Measurements from ENCODE around the gene CANT1.

CANT1 gene

GRCh38 chr17:78960928-78961327 is 48.6 kb downstream of the CANT1 start:
- no peak for TF ChIP-seq ZFX (IDR thresholded peaks at IDR 0.05)
- H3K27ac ChIP-seq: no peak overlapping the region

DNA sequence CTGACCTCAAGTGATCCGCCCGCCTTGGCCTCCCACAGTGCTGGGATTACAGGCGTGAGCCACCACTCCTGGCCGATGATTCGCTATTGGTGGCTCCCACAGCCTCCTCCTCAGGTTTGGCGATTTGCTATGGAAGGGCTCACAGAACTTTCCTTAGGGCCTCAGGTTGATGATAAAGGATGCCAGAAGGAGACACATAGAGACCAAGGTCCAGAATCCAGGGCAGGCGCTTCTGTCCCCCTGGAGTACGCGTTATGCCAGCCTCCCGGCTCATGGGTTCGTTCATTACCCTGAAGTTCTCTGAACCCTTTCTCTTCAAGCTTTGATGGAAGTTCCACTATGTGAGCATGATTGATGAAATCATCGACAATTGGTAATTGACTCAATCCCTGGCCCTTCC is 49.8 kb downstream of the CANT1 start:
- no peak for TF ChIP-seq ZFX (IDR thresholded peaks at IDR 0.05)
- TF ChIP-seq, protein P1, sequence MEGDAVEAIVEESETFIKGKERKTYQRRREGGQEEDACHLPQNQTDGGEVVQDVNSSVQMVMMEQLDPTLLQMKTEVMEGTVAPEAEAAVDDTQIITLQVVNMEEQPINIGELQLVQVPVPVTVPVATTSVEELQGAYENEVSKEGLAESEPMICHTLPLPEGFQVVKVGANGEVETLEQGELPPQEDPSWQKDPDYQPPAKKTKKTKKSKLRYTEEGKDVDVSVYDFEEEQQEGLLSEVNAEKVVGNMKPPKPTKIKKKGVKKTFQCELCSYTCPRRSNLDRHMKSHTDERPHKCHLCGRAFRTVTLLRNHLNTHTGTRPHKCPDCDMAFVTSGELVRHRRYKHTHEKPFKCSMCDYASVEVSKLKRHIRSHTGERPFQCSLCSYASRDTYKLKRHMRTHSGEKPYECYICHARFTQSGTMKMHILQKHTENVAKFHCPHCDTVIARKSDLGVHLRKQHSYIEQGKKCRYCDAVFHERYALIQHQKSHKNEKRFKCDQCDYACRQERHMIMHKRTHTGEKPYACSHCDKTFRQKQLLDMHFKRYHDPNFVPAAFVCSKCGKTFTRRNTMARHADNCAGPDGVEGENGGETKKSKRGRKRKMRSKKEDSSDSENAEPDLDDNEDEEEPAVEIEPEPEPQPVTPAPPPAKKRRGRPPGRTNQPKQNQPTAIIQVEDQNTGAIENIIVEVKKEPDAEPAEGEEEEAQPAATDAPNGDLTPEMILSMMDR (conservative IDR thresholded peaks at IDR 0.05): no peak

GRCh38 chr17:78958641-78959127 is 50.9 kb downstream of the CANT1 start:
- H3K27ac ChIP-seq: no peak overlapping the region

More for the DNA sequence above, 49.8 kb downstream of the CANT1 start:
- no peak overlapping the region for H3K27ac ChIP-seq

GRCh38 chr17:78957128-78957527 is 52.4 kb downstream of the CANT1 start:
- H3K27ac ChIP-seq: no peak overlapping the region
- TF ChIP-seq ZFX (IDR thresholded peaks at IDR 0.05): no peak
- TF ChIP-seq, protein P1 (conservative IDR thresholded peaks at IDR 0.05): no peak

More at GRCh38 chr17:78958641-78959127, 50.9 kb downstream of the CANT1 start:
- TF ChIP-seq ZFX (IDR thresholded peaks at IDR 0.05): no peak
- TF ChIP-seq, protein P1 (conservative IDR thresholded peaks at IDR 0.05): no peak

DNA sequence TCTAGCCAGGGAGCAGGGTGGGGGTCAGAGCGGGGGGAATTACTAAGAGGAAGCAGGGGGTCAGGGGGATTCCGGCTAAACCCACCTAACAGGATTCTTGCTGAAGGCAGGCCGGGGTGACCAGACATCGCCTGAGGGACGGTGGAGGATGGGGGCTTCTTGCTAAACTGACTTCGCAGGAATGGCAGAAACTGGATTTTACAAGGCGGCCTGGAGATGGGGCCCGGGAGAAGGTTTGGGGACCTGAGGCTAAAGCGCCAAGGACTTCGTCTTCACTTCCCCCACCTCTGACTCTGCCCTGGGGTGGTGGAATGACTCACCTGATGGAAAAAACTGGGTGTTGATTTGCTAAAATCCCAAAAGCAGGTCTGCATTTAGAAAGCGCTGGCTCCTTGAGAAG is 53.3 kb downstream of the CANT1 start:
- TF ChIP-seq, protein P1 (conservative IDR thresholded peaks at IDR 0.05): no peak
- TF ChIP-seq ZFX (IDR thresholded peaks at IDR 0.05): no peak
- H3K27ac ChIP-seq: no peak overlapping the region

- TF ChIP-seq, protein P1 (conservative IDR thresholded peaks at IDR 0.05): no peak
- no peak for TF ChIP-seq ZFX (IDR thresholded peaks at IDR 0.05)
- H3K27ac ChIP-seq: no peak overlapping the region
Measured at GRCh38 chr17:78954684-78955083, 54.9 kb downstream of the CANT1 start.

DNA sequence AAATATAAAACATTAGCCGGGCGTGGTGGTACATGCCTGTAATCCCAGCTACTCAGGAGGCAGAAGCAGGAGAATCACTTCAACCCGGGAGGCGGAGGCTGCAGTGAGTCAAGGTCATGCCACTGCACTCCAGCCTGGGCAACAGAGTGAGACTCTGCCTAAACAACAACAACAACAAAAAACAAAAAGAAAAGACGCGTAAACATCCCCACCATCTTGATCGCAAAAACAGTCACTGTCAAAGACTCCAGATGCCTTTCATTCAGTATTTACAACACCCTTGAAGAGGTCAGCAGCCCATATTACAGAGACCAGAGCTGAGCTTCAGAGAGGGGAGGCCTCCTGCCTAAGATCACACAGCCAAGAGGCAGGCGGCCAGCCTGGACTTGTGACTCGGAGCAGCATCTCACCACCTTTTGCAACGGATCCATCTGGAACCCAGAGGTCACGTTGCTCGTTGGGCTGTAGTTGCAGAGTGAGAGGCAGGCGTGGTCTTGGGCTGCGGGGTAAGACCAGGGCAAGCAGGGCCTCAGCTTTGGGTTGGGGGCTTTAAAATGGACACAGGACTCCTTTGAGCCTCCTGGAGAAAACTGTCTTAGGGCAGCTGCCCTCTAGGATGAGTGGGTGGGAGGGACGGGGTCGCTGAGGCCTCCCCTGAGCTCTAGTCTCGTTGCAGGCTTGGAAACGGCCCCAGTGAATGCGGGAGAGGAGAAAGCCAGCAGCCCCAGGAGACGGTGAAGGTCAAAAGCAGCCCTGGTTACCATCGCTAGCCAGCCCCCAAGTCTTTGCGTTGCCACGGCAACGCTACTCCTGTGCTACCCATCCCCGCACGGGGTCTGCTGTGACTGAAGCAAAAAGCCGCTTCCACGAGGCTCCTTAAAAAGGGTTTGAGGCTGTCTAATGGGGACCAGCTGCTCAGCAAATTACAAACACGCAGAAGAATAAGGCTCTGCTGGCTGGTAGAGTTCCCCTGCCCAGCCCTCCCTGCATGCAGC is 55.9 kb downstream of the CANT1 start:
- H3K27ac ChIP-seq: no peak overlapping the region
- TF ChIP-seq, protein P1 (conservative IDR thresholded peaks at IDR 0.05): no peak
- no peak for TF ChIP-seq ZFX (IDR thresholded peaks at IDR 0.05)
